SK-N-SH (cell line): ENCODE measurements around the gene LNPEP.

Experiments used
- EP300 ChIP-seq, 2 experiments: IDR thresholded peaks; 2 replicates each; pipeline versions ENCODE4 v1.4.0 to v1.6.1; 2012; ENCODE audit warnings: borderline replicate concordance in 1 of 2, low read depth in 1 of 2, low read length in 1 of 2
- USF1 ChIP-seq: IDR thresholded peaks from 2 replicates; pipeline ENCODE4 v1.4.0; 2012; ENCODE audit warnings: low read depth, borderline replicate concordance

- no peak for TF ChIP-seq EP300 (IDR thresholded peaks at IDR 0.05; ENCODE audit: borderline replicate concordance in 1 of 2, low read depth in 1 of 2, low read length in 1 of 2)
- TF ChIP-seq USF1: no peak
Observed at GRCh38 chr5:97011567-97011966, 75.7 kb downstream of the LNPEP start.
